KMS-11 (cell line): Measurements from ENCODE around the gene PRPF40A.

Source experiments
- H2AFZ ChIP-seq: fragments of 200-600 bp; sonication (generic); 2 replicates; pipeline ENCODE4 v1.6.1; 2016; ENCODE audit warnings: antibody characterized with exemption, mixed run types, low read depth
- H3K27ac ChIP-seq: fragments of 200-600 bp; sonication (generic); 2 replicates; pipeline ENCODE4 v1.6.1; 2016; ENCODE audit warnings: mild to moderate bottlenecking, mixed run types
- H3K27me3 ChIP-seq: fragments of 200-600 bp; sonication (generic); 2 replicates; pipeline ENCODE4 v1.6.1; 2017; ENCODE audit warnings: mild to moderate bottlenecking, low read depth, mixed run types, moderate library complexity; ENCODE audit not compliant: insufficient read depth
- H3K36me3 ChIP-seq: fragments of 200-600 bp; sonication (generic); 2 replicates; pipeline ENCODE4 v1.6.1; 2017; ENCODE audit warnings: mild to moderate bottlenecking, mixed run types; ENCODE audit not compliant: insufficient read depth
- H3K4me1 ChIP-seq: fragments of 200-600 bp; sonication (generic); 2 replicates; pipeline ENCODE4 v1.6.1; 2016; ENCODE audit warnings: mild to moderate bottlenecking, low read depth, mixed run types; ENCODE audit not compliant: poor library complexity, severe bottlenecking
- H3K4me2 ChIP-seq: fragments of 200-600 bp; sonication (generic); 2 replicates; pipeline ENCODE4 v1.7.0; 2016; ENCODE audit warnings: mild to moderate bottlenecking, mixed run types
- H3K4me3 ChIP-seq: fragments of 200-600 bp; sonication (generic); IDR thresholded peaks from 2 replicates; pipeline ENCODE4 v1.6.1; 2017; ENCODE audit warnings: low read depth, low read length, mixed read lengths; ENCODE audit not compliant: insufficient read depth
- H3K79me2 ChIP-seq: fragments of 200-600 bp; sonication (generic); 2 replicates; pipeline ENCODE4 v1.6.1; 2016; ENCODE audit warnings: low read depth, mixed run types; ENCODE audit not compliant: insufficient read depth
- H3K9ac ChIP-seq: fragments of 200-600 bp; sonication (generic); 2 replicates; pipeline ENCODE4 v1.6.1; 2016; ENCODE audit warnings: mild to moderate bottlenecking, mixed run types
- H4K20me1 ChIP-seq: fragments of 200-600 bp; sonication (generic); 2 replicates; pipeline ENCODE4 v1.6.1; 2016; ENCODE audit warnings: mild to moderate bottlenecking, mixed run types; ENCODE audit not compliant: insufficient read depth
- TF ChIP-seq, protein P1 (sequence below): fragments of 200-600 bp; sonication (generic); conservative IDR thresholded peaks from 2 replicates; pipeline ENCODE4 v1.6.1; 2017; ENCODE audit warnings: low read depth, mild to moderate bottlenecking, antibody characterized with exemption, low read length, moderate library complexity, mixed read lengths

The PRPF40A gene

DNA sequence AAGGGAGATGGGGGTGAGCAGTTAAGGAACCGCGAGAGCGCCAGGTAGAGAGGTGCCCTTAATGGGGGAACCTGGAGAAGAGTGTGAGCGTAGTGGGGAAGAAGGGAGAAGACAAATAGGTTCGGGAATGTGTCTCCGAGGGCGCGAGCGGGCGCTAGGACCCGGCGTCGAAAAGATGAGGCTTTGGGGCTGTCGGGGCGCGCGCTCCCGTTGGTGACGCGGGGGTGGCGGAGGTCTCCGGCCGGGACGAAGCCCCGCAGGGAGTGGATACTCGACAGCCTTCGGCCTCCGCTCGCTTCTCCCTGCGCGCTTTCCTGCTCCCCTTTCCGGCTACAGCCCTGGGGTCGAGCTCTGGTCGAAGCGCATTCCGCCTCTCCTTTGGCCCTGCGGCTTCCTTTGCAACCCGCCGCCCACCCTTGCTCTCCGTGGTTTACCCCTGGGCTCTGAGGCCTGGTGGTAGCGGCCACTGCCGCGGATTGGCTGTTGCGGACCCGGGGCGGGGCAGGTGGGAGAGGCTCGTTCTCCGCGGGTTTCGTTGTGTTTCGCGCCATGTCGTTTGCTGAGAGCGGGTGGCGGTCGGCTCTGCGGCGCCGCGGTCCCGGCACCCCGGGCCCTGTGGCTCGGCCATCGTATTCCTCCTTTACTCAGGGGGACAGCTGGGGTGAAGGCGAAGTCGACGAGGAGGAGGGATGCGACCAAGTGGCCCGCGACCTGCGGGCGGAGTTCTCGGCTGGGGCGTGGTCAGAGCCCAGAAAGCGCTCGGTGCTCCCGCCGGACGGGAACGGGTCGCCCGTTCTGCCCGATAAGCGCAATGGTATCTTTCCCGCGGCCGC is 1.0 kb upstream of the PRPF40A start, which contains the start of gene ARL6IP6:
Gene ARL6IP6 (plus strand): TSS at position 545 of the 833 bp plus-strand sequence. CDS start 5 bp downstream, at position 550.
- TF ChIP-seq, protein P1, sequence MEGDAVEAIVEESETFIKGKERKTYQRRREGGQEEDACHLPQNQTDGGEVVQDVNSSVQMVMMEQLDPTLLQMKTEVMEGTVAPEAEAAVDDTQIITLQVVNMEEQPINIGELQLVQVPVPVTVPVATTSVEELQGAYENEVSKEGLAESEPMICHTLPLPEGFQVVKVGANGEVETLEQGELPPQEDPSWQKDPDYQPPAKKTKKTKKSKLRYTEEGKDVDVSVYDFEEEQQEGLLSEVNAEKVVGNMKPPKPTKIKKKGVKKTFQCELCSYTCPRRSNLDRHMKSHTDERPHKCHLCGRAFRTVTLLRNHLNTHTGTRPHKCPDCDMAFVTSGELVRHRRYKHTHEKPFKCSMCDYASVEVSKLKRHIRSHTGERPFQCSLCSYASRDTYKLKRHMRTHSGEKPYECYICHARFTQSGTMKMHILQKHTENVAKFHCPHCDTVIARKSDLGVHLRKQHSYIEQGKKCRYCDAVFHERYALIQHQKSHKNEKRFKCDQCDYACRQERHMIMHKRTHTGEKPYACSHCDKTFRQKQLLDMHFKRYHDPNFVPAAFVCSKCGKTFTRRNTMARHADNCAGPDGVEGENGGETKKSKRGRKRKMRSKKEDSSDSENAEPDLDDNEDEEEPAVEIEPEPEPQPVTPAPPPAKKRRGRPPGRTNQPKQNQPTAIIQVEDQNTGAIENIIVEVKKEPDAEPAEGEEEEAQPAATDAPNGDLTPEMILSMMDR = no peak
- peaks cover 55% of the 10 kb centered on the region for H3K4me1 ChIP-seq
- peak within 1 kb of the TSS; percentile 85 for H3K4me3 ChIP-seq
- H4K20me1 ChIP-seq = peaks cover 23% of the 10 kb centered on the region; the same call in 1 of the 2 replicates
- H3K36me3 ChIP-seq = peaks cover 13% of the 10 kb centered on the region; the same call in 1 of the 2 replicates
- peaks cover 73% of the 10 kb centered on the region for H3K79me2 ChIP-seq
- H3K27me3 ChIP-seq = no peaks in the 10 kb centered on the region
- H3K9ac ChIP-seq = peak within 1 kb of the TSS; percentile 90
- peak within 1 kb of the TSS; percentile 93 for H3K4me2 ChIP-seq
- peak within 1 kb of the TSS; percentile 88 for H3K27ac ChIP-seq
- H2AFZ ChIP-seq = peak within 1 kb of the TSS; percentile 74

DNA sequence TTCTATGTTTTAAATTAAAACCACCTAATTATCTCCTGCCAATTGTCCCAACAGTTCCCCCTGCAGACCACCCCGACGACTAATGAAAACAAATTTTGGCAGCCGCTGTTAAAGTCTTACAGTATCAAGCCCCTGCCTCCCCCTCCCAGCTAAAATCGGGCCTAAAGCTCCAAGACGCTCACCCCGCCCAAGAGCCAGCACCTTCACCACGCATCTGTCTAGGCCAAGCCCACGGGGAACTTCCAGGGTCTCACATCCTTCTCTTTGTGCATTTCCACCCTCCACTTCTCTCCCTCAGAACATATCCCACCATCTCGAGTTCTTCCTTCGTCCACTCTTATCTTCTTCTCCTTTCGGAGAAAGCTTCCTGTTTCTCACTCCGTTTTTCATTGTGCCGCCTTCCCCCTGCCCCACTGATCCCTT is 445 bp downstream of the PRPF40A start:
- Histone ChIP-seq H3K36me3 (peaks cover 23% of the 10 kb centered on the region; the same call in 1 of the 2 replicates), H3K9ac (peak overlapping the region; percentile 90), H3K4me2 (peak overlapping the region; percentile 42), H3K27me3 (no peaks in the 10 kb centered on the region), H3K79me2 (peaks cover 81% of the 10 kb centered on the region), H2AFZ (peak overlapping the region; percentile 74), H3K27ac (peak overlapping the region; percentile 88), H3K4me3 (peak overlapping the region; percentile 95), H3K4me1 (peaks cover 49% of the 10 kb centered on the region), H4K20me1 (peaks cover 23% of the 10 kb centered on the region; the same call in 1 of the 2 replicates)
- TF ChIP-seq, protein P1 = no peak

DNA sequence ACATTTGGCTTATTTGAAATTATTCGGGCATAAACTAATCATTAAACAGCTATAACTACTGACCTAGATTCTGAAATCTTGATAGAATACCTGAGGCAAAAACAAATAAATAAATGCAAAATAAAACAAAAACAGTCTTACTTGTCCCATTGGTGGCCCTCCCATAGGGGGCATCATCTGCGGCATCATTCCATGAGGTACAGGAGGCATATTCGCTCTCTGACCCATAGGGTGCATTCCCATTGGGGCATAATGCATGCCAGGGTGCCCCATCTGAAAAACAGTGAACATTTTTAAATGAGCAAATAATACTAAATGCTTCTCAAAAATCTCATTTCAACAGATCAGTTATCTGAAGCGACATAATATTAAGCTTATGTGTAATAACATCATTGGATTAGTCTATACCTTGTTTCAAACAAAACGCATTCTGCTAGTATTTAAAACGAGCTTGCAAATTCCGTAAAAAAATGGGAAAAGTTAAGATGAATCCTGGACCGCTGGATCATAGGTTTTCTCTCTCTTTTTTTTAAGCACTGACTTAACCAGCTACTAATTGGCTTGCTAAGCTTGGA is 1.3 kb downstream of the PRPF40A start:
- TF ChIP-seq, protein P1 = peak; percentile 94
- peaks cover 23% of the 10 kb centered on the region; the same call in 1 of the 2 replicates for H4K20me1 ChIP-seq

DNA sequence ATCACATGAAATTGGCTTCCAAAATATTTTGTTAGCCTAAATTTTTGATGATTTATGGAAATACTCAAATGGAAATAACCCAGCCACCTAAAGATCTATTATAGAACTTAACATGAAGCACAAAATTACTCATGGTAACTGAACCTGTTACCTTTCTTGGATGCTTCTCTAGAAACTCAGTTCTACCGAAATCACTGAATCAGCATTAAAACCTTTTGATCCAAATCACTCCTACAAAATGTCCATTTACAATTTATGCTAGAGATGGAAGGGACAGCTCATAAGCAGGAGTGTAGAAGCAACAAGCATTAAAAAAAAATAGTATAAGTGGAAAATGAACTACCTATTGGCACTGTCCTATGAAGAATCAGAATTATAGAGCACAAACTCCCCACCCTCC is 2.1 kb downstream of the PRPF40A start:
- TF ChIP-seq, protein P1 = no peak
- Histone ChIP-seq H3K4me1 (peaks cover 36% of the 10 kb centered on the region), H3K27ac (no peak overlapping the region), H4K20me1 (peaks cover 23% of the 10 kb centered on the region; the same call in 1 of the 2 replicates), H3K27me3 (no peaks in the 10 kb centered on the region), H3K4me2 (peak overlapping the region; percentile 42), H2AFZ (no peak overlapping the region), H3K36me3 (peaks cover 23% of the 10 kb centered on the region; the same call in 1 of the 2 replicates), H3K4me3 (no peak overlapping the region), H3K79me2 (peaks cover 81% of the 10 kb centered on the region), H3K9ac (no peak overlapping the region)

More for the DNA sequence above, 1.3 kb downstream of the PRPF40A start:
- H3K4me3 ChIP-seq = peak overlapping the region; percentile 95
- H3K27ac ChIP-seq = no peak overlapping the region; the same call in 1 of the 2 replicates
- H3K9ac ChIP-seq = peak overlapping the region; percentile 90; the same call in 1 of the 2 replicates
- H2AFZ ChIP-seq = no peak overlapping the region
- peaks cover 23% of the 10 kb centered on the region; the same call in 1 of the 2 replicates for H3K36me3 ChIP-seq
- H3K4me2 ChIP-seq = peak overlapping the region; percentile 42
- no peaks in the 10 kb centered on the region for H3K27me3 ChIP-seq
- peaks cover 44% of the 10 kb centered on the region for H3K4me1 ChIP-seq
- H3K79me2 ChIP-seq = peaks cover 81% of the 10 kb centered on the region
